ENCODE measurements around the gene ABCB9.

DNA sequence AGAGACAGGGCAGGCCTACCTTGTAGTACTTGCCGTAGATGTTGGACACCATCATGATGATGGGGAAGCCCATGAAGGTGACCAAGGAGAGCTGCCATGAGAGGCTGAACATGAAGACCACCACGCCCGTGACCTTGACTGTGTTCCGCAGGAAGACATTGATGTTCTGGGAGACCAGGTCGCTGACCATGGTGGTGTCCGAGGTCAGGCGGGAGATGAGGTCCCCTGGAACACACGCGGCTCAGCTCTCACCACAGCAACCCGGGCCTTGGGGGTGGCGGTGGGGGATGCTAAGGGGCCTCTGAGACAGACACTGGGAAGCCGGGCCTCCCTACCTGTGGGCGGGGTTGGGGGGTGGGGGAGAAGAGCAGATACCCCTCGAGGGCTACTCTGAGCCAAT lies 17.7 kb downstream of the ABCB9 start:
- TF ChIP-seq POLR2AphosphoS5 (IDR thresholded peaks at IDR 0.05): no peak
- TF ChIP-seq, protein P1, sequence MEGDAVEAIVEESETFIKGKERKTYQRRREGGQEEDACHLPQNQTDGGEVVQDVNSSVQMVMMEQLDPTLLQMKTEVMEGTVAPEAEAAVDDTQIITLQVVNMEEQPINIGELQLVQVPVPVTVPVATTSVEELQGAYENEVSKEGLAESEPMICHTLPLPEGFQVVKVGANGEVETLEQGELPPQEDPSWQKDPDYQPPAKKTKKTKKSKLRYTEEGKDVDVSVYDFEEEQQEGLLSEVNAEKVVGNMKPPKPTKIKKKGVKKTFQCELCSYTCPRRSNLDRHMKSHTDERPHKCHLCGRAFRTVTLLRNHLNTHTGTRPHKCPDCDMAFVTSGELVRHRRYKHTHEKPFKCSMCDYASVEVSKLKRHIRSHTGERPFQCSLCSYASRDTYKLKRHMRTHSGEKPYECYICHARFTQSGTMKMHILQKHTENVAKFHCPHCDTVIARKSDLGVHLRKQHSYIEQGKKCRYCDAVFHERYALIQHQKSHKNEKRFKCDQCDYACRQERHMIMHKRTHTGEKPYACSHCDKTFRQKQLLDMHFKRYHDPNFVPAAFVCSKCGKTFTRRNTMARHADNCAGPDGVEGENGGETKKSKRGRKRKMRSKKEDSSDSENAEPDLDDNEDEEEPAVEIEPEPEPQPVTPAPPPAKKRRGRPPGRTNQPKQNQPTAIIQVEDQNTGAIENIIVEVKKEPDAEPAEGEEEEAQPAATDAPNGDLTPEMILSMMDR (IDR thresholded peaks at IDR 0.05): no peak
